ENCODE measurements around the gene ELF1.
"Not testable (repeated sequence)": the region's sequence is repeated elsewhere in the genome, so short reads cannot be mapped to it uniquely, and the experiment has no call there.

ELF1 gene

DNA sequence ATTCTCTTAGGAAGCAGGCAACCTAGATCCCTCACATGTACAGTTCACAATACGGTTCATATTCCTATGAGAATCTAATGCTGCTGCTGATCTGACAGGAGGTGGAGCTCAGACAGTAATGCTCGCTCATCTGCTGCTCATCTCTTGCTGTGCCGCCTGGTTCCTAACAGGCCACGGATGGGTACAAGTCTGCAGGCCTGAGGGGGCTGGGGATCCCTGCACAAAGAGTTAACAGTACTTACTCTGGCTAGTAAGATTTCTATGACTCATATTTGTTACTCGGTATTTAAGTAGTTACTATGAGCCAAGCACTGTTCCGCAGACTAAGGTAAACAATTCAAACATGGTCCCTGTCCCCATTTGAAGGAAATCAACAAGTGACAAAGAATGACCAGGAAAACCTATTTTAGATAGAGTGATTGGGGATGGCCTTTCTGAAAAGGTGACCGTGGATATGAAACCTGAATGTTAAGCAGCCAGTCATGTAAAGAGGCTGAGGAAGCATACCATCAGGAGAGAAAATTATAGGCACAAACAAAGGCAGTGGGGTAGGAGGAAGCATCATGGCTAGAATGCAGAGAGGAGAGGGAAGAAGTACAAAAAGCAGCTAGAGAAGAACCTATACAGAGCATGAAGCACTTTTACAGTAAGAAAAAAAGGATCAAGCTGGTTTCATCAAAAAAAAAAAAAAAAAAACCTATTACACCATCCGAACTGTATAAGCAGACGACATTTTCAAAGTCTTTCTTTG, 21.6 kb upstream of the ELF1 start:
- no peak for DNase-seq

DNA sequence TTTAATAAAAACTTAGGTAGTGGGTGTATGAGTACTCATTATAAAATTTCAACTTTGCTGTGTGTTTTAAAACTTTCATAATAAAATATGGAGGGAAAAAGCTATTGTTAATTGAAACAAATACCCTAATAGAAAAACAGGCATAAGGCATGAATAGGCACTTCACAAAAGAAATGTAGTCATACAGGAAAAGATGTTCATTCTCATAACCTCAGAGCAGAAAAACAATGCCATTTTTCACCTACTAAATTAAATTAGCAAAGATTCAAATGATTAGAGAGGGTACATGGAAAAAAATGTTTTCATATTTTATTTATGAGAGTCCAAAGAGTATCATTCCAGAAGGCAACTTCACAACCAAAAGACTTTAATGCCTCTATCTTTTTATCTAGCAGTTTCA, 20.6 kb upstream of the ELF1 start:
- no peak for DNase-seq

DNA sequence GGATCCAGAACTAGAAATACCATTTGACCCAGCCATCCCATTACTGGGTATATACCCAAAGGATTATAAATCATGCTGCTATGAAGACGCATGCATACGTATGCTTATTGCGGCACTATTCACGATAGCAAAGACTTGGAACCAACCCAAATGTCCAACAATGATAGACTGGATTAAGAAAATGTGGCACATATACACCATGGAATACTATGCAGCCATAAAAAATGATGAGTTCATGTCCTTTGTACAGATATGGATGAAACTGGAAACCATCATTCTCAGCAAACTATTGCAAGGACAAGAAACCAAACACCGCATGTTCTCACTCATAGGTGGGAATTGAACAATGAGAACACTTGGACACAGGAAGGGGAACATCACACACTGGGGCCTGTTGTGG, 17.4 kb upstream of the ELF1 start:
- DNase-seq: not testable (repeated sequence)

DNA sequence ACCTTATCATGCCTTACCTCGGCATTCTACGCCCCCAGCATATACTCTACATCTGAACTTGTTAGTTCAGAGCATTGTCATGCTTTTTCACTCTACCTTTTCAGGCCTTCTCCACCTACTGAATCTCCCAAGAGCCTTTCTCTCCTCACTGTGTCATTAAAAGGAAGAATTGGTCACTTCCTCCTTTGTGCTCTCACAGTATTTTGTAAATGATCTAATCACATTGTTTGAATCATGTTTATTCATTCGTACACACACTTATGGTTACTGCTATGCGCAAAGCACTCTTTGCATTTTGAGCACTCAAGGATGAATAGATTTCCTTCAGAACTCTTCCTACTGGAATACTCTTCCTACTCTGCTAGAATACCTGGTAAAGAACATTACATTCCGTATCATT, 15.8 kb upstream of the ELF1 start:
- no peak for DNase-seq

DNA sequence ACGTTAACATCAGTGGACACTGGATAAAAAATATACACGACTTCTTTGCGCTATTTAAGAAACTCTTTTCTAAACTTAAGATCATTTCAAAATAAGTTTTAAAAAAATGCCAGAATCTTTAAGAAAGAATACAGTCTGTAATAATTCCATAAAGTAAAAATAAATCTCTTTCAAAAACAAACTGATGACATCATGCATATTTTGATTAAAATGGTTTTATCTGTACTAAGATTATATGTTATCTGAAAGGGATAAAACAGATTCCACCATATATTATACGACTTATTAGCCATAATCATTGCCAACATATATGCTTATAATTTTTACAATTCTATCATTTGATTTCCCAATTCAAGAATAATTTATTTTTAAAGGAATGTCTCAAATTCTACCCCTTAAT, 15.3 kb upstream of the ELF1 start:
- no peak for DNase-seq

DNA sequence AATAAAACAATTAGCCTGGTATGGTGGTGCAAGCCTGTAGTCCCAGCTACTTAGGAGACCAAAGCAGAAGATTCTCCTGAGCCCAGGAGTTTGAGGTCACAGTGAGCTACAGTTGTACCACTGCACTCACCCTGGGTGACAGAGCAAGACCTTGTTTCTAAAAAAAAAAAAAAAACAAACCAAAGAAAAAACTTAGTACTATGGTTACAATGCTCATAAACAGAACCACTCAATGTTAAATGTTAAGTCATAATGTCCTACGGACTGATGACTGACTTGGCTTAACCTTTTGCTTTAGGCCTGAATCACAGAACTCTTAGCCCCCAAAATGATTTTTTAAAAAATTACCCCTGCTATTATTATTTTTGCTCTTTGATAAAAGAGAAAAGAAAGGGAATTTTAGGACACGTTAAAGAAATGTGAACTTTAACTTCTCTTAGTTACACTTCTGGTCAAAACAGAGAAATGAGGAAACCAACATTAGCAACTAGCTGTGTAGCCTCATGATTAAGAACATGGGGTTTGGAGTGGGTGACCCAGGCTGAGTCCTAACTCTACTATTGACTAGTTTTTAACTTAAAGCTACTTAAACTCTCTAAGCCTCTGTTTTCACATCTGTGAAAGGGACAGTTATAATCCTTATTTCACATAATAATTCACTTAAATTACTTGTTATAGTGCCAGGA, 13.7 kb upstream of the ELF1 start:
- no peak for DNase-seq

DNA sequence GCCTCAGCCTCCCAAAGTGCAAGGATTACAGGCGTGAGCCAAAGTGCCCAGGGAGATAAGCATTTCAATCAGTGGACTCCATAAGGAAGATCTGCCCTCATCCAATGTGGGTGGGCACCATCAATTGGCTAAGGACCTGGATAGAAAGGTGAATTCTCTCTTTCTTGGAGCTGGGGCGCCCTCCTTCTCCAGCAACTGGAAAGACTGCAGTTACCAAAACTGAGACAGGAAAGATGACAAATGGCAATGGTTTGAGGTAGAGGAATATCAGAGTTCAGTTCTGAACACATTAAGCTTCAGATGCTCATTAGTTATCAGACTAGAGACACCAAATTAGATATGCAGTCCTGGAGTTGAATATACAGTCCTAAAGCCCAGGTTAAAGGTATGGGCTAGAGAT, 10.5 kb upstream of the ELF1 start:
- no peak for DNase-seq

DNA sequence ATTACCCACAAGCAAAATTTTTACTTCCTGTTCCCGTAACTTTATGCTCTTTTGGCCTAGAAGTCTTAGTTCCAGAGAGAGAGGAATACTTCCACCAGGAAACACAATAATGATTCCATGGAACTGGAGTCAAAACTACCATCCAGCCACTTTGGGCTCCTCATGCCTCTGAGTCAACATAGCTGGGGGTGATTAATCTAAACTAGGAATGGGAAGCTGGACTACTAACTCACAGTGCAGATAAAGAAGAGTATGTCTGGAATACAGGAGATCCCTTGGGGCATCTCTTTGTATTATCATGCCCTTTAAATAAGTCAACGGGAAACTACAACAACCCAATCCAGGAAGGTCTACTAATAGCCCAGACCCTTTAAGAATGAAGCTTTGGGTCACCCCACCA, 8.9 kb upstream of the ELF1 start:
- no peak for DNase-seq

DNA sequence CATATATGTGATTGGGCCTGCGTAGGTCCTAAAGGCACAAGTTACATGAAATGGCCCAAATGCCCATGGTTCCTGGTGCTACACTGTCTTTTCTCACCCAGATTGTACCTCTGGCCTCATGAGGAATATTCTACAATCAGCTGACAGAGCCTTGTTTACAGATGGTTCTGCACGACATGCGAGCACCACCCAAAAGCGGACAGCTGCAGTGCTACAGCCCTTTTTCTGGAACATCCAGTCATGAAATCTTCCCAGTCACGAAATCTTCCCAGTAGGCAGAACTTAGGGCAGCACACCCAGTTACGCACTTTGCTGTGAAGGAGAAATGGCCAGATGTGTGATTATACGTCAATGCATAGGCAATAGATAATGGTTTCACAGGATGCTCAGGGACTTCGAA, 7.7 kb upstream of the ELF1 start:
- no peak for DNase-seq

DNA sequence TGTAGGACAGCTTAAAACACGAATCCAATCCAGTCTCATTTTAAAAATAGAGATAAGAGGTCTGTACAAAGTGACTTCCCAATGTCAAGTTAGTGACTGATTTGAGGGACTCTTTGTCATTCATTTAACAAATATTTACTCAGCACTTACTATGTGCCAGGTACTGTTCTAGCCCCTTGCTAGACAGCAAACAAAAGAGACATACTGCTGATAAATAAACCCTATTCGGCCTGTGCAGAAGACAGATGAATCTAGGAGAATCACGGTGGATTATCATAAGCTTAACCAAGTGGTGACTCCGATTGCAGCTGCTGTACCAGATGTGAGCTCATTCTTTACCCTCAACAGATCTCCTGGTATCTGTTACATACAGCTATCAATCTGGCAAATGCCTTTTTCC, 6.4 kb upstream of the ELF1 start:
- no peak for DNase-seq

DNA sequence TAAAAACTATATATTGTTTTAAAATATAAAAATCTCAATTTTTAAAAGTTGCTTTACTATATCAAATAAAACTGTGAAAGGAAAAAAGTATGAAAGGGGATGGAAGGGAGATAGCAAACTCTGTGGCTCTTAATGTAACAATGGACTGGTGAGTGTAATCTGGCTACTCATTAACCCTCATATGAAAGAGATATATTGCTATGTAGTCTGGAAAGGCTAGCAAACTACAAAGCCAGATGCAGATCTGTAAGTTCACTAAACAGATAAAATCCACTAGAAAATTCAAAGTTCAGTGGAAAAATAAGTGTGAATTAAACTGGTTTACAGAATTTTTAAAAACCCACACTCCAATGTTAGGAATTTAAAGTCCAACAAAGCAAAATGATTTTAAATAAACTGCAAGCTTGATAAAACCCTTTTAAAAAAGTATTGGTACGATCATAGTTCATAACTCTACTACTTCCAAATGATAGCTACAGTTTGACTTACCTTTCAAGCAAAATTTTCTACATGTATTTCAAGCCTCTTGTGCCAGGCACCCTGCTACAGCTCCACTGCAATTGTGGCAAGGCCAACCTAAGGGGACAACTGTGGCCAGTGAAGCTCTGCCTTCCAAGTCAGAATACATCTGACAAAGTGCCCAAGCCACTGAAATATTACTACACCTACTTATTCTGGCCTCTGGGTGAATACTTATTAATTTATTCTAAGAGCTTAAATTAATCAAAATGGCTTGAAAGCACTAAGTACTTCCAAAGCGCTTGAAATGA, 647 bp upstream of the ELF1 start:
- no peak for DNase-seq

DNA sequence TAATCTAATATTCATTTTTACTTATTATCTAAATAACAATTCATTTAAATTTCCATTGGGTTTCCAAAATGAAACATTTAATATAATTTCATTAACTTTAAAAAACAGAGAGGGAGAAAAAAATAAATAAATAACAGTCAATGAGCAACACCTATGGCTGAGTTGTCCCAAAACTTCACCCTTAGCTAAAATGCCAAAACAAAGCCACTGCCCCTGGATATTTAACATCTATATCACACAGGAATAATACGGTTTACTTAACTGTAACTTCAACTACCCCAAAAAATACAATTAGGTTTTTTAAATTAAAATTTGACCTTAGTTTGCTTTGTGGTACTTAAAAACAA, 541 bp downstream of the ELF1 start:
- no peak for DNase-seq

DNA sequence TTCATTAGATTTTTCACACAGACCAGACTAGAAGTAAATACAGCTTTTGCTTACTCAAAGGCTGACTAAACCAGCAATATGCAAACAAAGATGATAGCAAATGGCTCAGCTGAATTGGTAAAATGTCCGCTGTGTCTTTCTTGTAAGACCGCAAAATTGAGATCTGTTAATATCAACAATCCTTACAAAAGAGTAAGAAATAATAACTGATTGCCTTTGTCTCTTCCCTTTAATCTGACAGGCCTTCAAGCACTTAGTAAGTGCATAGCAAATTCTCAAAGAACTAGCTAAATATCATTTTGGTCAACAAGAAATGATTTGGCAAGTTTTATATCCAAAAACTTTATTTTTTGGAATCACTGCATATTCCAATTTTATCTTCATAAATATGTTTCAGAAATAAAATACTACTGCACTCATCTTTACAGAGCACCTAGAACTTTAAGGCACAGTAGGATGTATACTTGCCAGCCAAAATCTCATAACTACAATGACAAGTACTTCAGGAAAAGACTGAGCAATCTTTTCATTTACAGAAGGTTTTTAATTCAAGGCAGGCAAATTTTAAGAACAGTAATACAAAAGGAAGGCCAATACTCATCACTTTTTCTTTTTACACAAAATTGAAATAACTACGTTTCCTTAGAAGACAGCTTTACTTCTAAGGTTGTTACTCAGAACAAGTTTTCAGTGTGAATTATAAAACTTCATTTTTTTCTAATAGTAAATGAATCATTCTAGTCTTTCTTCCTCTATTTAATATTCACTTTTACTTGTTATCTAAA, 1.1 kb downstream of the ELF1 start:
- no peak for DNase-seq

DNA sequence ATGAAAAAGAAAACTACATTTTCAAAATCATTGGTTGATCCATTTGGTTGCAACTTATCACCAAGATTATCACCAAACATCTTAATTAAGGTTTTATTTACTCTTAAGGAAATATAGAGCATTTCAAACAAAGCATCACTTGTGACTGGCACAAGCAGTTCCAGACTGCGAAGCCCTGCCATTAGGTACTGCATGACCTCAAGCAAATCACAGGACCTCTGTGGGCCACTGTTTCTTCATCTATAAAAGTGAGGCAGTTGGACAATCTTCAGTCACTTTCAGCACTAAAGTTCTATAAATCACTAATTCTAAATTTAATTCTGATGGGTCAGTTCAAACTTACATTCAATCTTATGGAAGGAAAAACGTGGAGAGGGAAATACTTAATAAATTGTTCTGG, 2.0 kb downstream of the ELF1 start:
- no peak for DNase-seq

DNA sequence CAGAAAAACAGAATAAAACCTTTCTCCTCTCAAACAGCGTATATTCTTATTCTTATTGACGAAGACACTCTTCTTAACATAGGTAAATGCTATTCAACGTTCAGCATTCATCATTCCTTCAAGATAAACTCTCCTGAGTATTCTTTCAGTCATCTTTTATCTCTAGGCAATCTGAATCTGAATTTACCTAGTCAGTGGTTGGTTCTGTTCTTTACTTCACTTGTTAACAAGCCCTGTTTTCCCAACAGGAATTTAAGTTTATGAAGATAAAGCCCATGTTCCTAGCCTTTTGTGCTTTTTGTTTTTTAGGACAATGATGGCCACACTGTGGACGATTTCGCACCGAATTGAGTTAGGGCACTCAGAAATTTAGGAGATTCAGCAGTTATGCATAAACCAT, 3.2 kb downstream of the ELF1 start:
- DNase-seq: no peak

DNA sequence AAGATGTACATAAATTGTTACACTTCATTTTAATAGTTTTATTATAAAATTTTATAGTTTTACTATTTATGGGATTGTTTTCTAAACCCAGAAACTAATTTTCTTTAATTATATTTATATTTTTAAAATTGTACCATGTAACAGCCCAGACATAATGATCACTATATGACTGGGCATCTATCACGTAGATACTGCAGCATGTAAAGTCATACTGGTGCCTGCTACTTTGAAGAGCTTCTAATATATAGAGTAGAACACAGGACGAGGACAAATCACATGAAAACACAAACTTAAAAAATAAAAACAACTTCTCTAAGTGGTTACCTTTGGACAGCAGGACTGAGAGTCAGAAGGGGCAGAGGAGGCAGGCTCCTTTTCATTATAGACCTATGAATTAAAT, 5.3 kb downstream of the ELF1 start:
- no peak for DNase-seq

DNA sequence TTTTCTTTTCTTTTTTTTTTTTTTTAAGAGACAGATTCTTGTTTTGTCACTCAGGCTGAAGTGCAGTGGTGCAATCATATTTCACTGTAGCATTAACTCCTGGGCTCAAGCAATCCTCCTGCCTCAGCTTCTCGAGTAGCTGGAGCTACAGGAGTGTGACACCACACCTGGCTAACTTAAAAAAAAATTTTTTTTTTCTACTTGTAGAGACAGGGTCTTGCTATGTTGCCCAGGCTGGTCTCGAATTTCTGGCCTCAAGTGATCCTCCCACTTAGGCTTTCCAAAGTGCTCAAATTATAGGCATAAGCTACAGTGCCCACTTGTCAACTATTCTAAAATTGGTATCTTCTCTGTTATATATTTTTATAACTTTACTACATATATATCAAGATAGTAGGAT, 6.6 kb downstream of the ELF1 start:
- no peak for DNase-seq

DNA sequence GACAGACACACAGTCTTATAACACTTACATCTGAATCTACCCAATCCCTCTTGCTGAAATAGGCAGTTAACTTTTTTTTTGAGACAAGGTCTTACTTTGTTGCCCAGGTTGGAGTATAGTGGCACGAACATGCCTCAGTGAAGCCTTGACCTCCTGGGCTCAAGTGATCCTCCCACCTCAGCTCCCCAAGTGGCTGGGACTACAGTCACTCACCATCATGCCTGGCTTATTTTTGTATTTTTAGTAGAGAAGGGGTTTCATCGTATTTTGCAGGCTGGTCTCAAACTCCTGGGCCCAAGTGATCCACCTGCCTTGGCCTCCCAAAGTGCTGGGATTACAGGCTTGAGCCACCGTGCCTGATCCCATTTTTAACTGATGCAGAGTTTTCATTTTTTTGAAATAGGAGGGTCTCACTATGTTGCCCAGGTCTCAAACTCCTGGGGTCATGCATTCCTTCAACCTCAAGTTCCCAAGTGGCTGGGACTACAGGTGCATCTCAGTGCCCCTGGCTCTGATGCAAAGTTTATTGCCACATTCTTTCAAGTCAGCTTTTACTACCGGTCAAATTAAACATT, 7.6 kb downstream of the ELF1 start:
- no peak for DNase-seq

DNA sequence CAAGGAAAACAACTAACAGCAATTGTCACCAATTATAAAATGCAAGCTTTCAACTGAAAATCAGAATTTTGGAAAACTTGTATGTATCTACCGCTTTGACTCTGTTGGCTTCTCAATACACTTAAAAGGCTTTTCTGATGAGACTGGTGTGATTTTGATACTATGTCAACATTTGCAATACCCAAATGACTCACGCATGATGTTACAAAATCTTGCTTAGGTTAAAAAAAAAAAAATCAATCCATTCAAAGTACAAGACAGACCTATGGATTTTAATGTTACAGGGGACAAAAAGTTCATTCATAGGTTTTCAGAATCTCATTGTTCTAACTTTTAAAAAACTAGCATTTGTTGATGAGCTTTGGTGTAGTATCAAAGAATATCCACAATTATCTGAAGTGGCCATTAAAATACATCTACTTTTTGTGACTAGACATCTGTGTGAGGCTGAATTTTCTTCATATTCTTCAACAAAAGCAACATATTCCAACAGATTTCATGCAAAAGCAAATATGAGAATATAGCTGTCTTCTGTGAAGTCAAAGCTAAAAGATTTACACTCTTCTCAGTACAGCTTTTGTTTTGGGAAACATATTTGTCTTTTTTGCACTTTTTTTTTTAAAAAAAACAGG, 10.7 kb downstream of the ELF1 start:
- no peak for DNase-seq

DNA sequence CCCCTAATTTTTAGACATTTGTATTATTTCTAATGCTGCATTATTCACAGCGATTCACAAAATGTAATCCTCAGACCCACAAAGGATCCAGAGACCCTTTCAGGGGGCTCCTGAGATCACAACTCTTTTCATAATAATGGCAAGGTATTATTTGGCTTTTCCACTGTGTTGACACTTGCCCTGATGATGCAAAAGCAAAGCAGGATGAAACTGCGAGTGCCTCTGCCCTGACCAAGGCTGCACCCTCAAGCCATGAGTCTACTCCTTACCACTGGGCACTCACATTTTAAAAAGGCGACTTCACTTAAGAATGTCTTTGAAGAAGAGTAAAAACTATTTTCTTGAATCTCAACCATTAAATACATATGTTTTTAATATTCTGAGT, 11.4 kb downstream of the ELF1 start:
- DNase-seq: no peak

DNA sequence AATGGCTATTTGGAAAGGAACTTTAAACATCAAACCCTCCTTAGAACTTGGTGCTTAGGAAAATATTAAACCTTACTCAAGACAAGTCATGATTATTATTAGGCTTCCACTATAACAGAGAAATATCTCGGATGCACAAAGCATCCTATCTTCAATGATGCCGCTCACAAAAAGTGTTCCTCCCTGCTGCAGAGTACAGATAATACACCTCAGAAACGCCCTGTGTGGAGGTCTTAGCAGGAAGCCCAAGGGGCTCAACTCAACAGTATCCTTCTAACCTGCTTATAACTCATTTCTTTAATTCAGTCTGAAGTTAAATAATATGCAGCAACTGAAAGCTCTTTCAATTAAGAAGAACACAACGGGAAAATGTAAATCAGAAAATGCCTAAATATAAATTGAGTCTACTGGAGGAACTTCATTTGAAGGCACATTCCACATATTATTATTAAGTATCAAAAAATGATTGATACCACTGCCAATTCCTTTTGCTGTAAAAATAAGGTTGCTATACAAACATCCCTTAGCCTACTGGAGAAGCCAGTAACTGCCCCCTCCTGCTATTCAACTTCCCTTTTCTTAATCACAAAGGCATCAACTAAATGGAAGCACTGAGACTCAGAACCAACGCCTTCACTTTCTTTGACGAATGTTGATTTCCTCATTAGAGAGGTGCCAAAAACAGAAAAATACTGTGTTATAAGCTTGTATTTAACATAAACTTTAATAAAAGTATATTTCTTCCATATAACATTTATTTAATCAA, 12.0 kb downstream of the ELF1 start:
- DNase-seq: no peak

DNA sequence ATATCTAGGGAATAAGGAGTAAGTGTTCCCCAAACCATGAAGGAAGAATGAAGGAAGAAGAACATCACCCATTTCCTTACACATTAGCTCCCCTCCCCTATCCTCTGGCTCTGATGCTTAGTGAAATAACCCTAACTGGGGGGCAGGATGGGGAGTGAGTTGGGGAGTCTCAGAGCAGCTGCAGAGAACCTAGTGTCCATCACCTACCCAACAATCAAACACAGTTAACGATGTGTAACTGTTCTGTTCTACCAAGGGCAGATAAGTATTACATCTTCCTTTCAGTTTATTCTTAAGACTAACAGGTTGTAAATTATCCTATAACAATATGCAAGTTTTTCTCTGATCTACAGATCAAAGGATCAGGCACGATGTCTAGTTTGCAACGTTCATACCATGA, 12.8 kb downstream of the ELF1 start:
- DNase-seq: no peak
